Loucy (cell line): Measurements from ENCODE around the gene GATA1.

ENCODE experiments used
- H2AFZ ChIP-seq: fragments of 200-600 bp; sonication (generic); 2 replicates; pipeline ENCODE4 v1.6.0; 2016; ENCODE audit warnings: antibody characterized with exemption, mild to moderate bottlenecking, low read length, moderate library complexity
- H3F3A ChIP-seq: fragments of 200-600 bp; 2 replicates; pipeline ENCODE4 v1.6.0; 2016; ENCODE audit warnings: antibody characterized with exemption, low read depth, mild to moderate bottlenecking
- H3K27me3 ChIP-seq: fragments of 200-600 bp; sonication (generic); 2 replicates; pipeline ENCODE4 v1.6.1; 2014; ENCODE audit warnings: low read length, mild to moderate bottlenecking; ENCODE audit not compliant: insufficient read depth, poor library complexity, severe bottlenecking
- H3K36me3 ChIP-seq: fragments of 200-600 bp; sonication (generic); 2 replicates; pipeline ENCODE4 v1.6.1; 2016; ENCODE audit warnings: low read length; ENCODE audit not compliant: insufficient read depth
- H3K4me1 ChIP-seq: fragments of 200-600 bp; sonication (generic); 2 replicates; pipeline ENCODE4 v1.5.1; 2014; ENCODE audit warnings: low read length, mild to moderate bottlenecking; ENCODE audit not compliant: insufficient read depth, poor library complexity, severe bottlenecking
- H3K4me2 ChIP-seq: fragments of 200-600 bp; sonication (generic); 2 replicates; pipeline ENCODE4 v1.6.0; 2014; ENCODE audit warnings: antibody characterized with exemption, low read length, low read depth, mild to moderate bottlenecking; ENCODE audit not compliant: poor library complexity, severe bottlenecking
- H3K4me3 ChIP-seq: fragments of 200-600 bp; sonication (generic); 2 replicates; pipeline ENCODE4 v1.5.1; 2014; ENCODE audit warnings: low read length, mild to moderate bottlenecking, mixed read lengths; ENCODE audit not compliant: poor library complexity, severe bottlenecking
- H3K79me2 ChIP-seq: fragments of 200-600 bp; sonication (generic); 2 replicates; pipeline ENCODE4 v1.6.1; 2014; ENCODE audit warnings: low read length; ENCODE audit not compliant: insufficient read depth
- H3K9ac ChIP-seq: fragments of 200-600 bp; sonication (generic); 2 replicates; pipeline ENCODE4 v1.6.0; 2014; ENCODE audit warnings: mild to moderate bottlenecking, low read depth, low read length, moderate library complexity; ENCODE audit not compliant: poor library complexity, severe bottlenecking
- H3K9me2 ChIP-seq: fragments of 200-600 bp; sonication (generic); replicated peaks from 2 replicates; pipeline ENCODE4 v1.6.1; 2016; ENCODE audit warnings: low read depth, low read length, mixed read lengths
- H3K9me3 ChIP-seq: fragments of 200-600 bp; sonication (generic); 2 replicates; pipeline ENCODE4 v1.6.1; 2014; ENCODE audit warnings: mild to moderate bottlenecking, antibody characterized with exemption, low read length, low read depth; ENCODE audit not compliant: insufficient read depth
- H4K20me1 ChIP-seq: fragments of 200-600 bp; sonication (generic); 2 replicates; pipeline ENCODE4 v1.6.0; 2014; ENCODE audit warnings: antibody characterized with exemption, low read length, mild to moderate bottlenecking; ENCODE audit not compliant: insufficient read depth, poor library complexity, severe bottlenecking
- EZH2phosphoT487 ChIP-seq: fragments of 200-600 bp; IDR thresholded peaks from 2 replicates; pipeline ENCODE4 v1.6.1; 2018; ENCODE audit warnings: antibody characterized with exemption, mild to moderate bottlenecking, moderate library complexity, borderline replicate concordance
- TF ChIP-seq, protein P1 (sequence below): fragments of 200-600 bp; sonication (generic); conservative IDR thresholded peaks from 2 replicates; pipeline ENCODE4 v1.5.1; 2014; ENCODE audit warnings: mild to moderate bottlenecking, antibody characterized with exemption, low read length

The GATA1 gene

DNA sequence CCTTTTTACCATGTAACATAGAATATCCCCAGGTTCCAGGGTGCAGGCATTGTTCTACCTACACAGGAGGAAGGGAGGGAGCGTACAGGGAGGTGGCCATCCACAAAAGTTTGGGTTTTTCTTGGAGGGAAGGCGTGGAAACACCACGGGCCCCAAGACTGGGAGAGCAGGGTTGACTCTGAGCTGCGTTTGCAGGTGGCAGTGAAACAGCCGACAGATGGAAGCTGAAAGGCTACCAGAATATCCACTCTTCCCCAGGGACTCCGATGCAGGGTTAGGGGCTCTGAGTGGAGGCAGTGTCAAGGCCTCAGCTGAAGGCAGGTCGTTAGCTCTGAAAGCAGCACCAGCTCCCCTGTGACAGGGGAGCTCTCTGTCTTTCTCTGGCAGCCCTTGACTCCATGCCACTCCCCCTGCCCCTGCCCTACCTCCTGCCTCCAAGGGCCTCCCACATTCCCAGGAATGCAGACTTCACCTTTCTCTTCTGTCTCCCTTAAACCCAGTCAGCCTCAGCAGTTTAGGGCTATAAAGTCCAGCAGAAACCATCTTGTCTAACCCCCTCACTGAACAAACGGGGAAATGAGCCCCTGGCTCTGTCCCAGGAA is 38.9 kb upstream of the GATA1 start:
- Histone ChIP-seq H3K9ac (no peak overlapping the region), H3K9me3 (no peaks in the 10 kb centered on the region), H2AFZ (no peak overlapping the region), H3K27me3 (no peaks in the 10 kb centered on the region), H3K4me3 (no peak overlapping the region), H3K79me2 (no peaks in the 10 kb centered on the region), H4K20me1 (no peaks in the 10 kb centered on the region), H3F3A (no peaks in the 10 kb centered on the region), H3K4me2 (no peak overlapping the region), H3K9me2 (no peaks in the 10 kb centered on the region), H3K4me1 (no peaks in the 10 kb centered on the region), H3K36me3 (no peaks in the 10 kb centered on the region)
- TF ChIP-seq, protein P1, sequence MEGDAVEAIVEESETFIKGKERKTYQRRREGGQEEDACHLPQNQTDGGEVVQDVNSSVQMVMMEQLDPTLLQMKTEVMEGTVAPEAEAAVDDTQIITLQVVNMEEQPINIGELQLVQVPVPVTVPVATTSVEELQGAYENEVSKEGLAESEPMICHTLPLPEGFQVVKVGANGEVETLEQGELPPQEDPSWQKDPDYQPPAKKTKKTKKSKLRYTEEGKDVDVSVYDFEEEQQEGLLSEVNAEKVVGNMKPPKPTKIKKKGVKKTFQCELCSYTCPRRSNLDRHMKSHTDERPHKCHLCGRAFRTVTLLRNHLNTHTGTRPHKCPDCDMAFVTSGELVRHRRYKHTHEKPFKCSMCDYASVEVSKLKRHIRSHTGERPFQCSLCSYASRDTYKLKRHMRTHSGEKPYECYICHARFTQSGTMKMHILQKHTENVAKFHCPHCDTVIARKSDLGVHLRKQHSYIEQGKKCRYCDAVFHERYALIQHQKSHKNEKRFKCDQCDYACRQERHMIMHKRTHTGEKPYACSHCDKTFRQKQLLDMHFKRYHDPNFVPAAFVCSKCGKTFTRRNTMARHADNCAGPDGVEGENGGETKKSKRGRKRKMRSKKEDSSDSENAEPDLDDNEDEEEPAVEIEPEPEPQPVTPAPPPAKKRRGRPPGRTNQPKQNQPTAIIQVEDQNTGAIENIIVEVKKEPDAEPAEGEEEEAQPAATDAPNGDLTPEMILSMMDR: no peak
- TF ChIP-seq EZH2phosphoT487: no peak

DNA sequence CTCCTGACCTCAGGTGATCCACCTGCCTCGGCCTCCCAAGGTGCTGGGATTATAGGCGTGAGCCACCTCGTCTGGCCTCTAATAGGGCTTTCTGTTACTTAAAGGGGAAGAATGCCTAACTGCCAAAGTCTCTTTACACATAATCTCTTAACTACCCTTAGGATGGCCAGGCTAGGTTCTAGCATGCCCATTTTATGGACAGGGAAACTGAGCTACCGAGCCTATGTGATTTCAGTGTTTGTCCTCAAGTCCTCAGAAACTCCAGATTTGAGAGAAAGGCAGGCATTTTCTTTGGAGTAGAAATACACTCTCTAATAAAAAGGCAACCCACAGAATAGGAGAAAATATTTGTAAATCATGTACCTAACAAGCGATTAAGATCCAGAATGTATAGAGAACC is 37.2 kb upstream of the GATA1 start:
- Histone ChIP-seq H3K9me3 (no peaks in the 10 kb centered on the region), H3K79me2 (no peaks in the 10 kb centered on the region), H2AFZ (no peak overlapping the region), H3K9ac (no peak overlapping the region), H3K27me3 (no peaks in the 10 kb centered on the region), H3K4me3 (no peak overlapping the region), H3K4me2 (no peak overlapping the region), H3F3A (no peaks in the 10 kb centered on the region), H3K9me2 (no peaks in the 10 kb centered on the region), H4K20me1 (no peaks in the 10 kb centered on the region), H3K4me1 (no peaks in the 10 kb centered on the region), H3K36me3 (no peaks in the 10 kb centered on the region)
- TF ChIP-seq, protein P1: no peak
- TF ChIP-seq EZH2phosphoT487: no peak

DNA sequence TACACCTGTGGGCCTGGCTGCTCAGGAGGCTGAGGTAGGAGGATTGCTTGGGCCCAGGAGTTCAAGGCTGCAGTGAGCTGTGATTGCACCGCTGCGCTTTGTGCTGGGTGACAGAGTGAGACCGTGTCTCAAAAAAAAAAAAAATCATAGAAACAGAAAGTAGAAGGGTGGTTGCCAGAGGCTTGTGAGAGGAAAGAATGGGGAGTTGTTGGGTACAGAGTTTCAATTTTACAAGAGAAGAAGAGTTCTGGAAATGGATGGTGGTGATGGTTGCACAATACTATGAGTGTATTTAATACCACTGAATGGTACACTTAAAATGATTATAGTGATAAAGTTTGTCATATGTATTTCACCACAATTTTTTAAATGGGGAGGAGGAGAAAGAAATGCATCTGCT is 35.0 kb upstream of the GATA1 start:
- no peaks in the 10 kb centered on the region for H3F3A ChIP-seq
- no peaks in the 10 kb centered on the region for H3K9me3 ChIP-seq
- no peak overlapping the region for H3K4me2 ChIP-seq
- H4K20me1 ChIP-seq: no peaks in the 10 kb centered on the region
- no peak for TF ChIP-seq EZH2phosphoT487
- TF ChIP-seq, protein P1: no peak
- H3K36me3 ChIP-seq: no peaks in the 10 kb centered on the region
- no peak overlapping the region for H2AFZ ChIP-seq
- no peaks in the 10 kb centered on the region for H3K9me2 ChIP-seq
- no peak overlapping the region for H3K9ac ChIP-seq
- H3K27me3 ChIP-seq: no peaks in the 10 kb centered on the region
- no peaks in the 10 kb centered on the region for H3K79me2 ChIP-seq
- H3K4me3 ChIP-seq: no peak overlapping the region
- H3K4me1 ChIP-seq: no peaks in the 10 kb centered on the region
